Activated T-helper 2 cell treated with anti-CD3 and anti-CD28 coated beads, Interferon-gamma antibody, Interleukin-2, Interleukin-4, amounts not matched to agents 10 μg/mL and 5 μg/mL and 100 μg/mL, durations not matched to agents 14 hours and 24 hours and 36 hours (primary cell): ENCODE data around the gene HOXB3. TPM values are rescaled to one million over a fixed set of nuclear protein-coding genes. Genes with fewer than 3 reads are reported as not detected.
"Not testable (repeated sequence)": the region's sequence is repeated elsewhere in the genome, so short reads cannot be mapped to it uniquely, and the experiment has no call there.

Experiments
- DNase-seq: peaks from one replicate; pipeline ENCODE4 v3.0.0; 2021; ENCODE audit warnings: low spot score
- H3K27ac Mint-ChIP-seq: one replicate; pipeline ENCODE4 v1.8.0; 2021; ENCODE audit warnings: mixed read lengths
- H3K27me3 Mint-ChIP-seq: one replicate; pipeline ENCODE4 v1.8.0; 2021; ENCODE audit warnings: low read depth, mixed read lengths
- H3K36me3 Mint-ChIP-seq: one replicate; pipeline ENCODE4 v1.8.0; 2021; ENCODE audit warnings: low read depth, mixed read lengths
- H3K4me1 Mint-ChIP-seq: one replicate; pipeline ENCODE4 v1.8.0; 2021; ENCODE audit warnings: low read depth, mixed read lengths
- H3K4me3 Mint-ChIP-seq: one replicate; pipeline ENCODE4 v1.8.0; 2021; ENCODE audit warnings: low read depth, mild to moderate bottlenecking, moderate library complexity, mixed read lengths
- H3K9me3 Mint-ChIP-seq: one replicate; pipeline ENCODE4 v1.8.0; 2021; ENCODE audit warnings: mixed read lengths
- intact Hi-C: fragments of 100-400 bp; cut with micrococcal nuclease; formaldehyde crosslinking; loops from one replicate; pipeline ENCODE4 v1.15.1; 2023
- total RNA-seq: library from RNA; stranded (reverse); gene quantifications from 2 replicates; pipeline ENCODE4 v1.2.3, GENCODE V29; 2022

The HOXB3 gene
- total RNA-seq, 1 donor from 2014 or later, result 3.8 TPM

DNA sequence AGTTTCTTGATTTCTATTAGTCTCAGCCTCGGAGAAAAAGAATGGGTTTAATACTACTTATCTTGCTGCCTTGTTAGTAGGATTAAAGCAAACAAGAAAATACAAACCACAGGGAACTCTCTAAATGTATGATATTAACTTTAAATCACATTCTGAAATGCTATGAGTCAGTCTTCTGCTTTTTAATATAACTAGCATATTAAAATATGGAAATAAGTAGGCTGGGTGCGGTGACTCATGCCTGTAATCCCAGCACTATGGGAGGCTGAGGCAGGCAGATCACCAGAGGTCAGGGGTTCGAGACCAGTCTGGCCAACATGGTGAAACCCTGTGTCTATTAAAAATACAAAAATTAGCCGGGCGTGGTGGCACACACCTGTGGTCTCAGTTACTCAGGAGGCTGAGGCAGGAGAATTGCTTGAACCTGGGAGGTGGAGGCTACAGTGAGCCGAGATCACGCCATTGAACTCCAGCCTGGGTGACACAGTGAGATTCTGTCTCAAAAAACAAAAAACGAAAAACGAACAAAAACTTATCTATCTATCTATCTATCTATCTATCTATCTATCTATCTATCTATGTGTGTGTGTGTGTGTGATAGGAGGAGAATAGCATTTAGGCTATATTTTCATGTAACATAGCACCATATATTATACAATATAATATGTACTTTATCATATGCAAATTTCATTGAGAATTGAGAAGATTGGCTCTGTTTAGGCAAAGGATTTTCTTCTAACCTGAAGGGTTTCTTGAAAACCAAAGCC lies 54.1 kb downstream of the HOXB3 start:
- H3K4me3 Mint-ChIP-seq, H3K36me3 Mint-ChIP-seq, H3K4me1 Mint-ChIP-seq, DNase-seq, H3K27ac Mint-ChIP-seq, H3K9me3 Mint-ChIP-seq, intact Hi-C loops: not testable (repeated sequence)
- H3K27me3 Mint-ChIP-seq, result peaks cover 14% of the 10 kb centered on the region

DNA sequence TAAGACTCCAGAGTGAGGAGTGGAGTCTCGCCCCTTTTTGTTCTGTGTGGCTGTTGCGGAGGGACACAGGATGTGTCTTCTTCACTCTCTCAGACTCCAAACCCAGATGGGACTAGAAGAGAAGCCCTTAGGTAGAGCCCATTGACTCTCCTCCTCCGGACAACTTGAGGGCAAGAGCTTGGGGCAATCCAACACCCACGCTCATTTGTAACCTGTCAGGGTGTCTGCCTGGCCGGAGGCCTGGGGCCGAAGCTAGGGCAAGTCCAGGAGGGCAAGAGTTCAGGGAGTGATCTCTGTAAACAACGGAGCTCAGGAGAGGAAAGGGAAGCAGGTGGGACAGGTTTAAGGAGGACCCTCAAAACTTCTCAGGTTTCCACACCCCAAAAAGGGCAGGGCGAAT lies 57.8 kb downstream of the HOXB3 start:
- Mint-ChIP-seq H3K4me3 (no peak overlapping the region), H3K27ac (no peak overlapping the region), H3K36me3 (no peaks in the 10 kb centered on the region), H3K27me3 (peaks cover 26% of the 10 kb centered on the region), H3K9me3 (no peaks in the 10 kb centered on the region), H3K4me1 (no peaks in the 10 kb centered on the region)
- DNase-seq, result no peak
- intact Hi-C loops, result no loop called here

DNA sequence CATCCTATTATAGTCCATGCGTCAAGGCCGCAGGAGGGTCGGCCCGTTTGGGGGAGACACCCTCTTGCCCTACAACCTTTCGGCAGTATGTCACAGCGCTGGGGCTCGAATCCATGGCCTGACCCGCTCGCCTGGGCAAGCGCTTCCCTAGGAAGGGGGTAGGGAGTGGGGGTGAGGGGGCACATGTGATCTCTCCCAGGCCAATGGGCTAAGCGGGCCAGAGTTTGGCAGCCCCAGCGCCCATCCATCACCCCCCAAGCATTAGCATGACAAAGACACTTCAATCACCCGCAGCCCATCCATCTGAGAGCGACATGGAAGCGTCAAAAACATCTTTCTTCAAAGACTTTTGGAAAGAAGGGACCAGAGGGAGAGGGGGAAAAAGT lies 59.2 kb downstream of the HOXB3 start, which contains the start of gene HOXB1:
HOXB1 (minus strand) TSS at position 125 of the 386 bp plus-strand sequence; CDS start at position 18, 107 bp downstream.
- H3K9me3 Mint-ChIP-seq, result no peaks in the 10 kb centered on the region

DNA sequence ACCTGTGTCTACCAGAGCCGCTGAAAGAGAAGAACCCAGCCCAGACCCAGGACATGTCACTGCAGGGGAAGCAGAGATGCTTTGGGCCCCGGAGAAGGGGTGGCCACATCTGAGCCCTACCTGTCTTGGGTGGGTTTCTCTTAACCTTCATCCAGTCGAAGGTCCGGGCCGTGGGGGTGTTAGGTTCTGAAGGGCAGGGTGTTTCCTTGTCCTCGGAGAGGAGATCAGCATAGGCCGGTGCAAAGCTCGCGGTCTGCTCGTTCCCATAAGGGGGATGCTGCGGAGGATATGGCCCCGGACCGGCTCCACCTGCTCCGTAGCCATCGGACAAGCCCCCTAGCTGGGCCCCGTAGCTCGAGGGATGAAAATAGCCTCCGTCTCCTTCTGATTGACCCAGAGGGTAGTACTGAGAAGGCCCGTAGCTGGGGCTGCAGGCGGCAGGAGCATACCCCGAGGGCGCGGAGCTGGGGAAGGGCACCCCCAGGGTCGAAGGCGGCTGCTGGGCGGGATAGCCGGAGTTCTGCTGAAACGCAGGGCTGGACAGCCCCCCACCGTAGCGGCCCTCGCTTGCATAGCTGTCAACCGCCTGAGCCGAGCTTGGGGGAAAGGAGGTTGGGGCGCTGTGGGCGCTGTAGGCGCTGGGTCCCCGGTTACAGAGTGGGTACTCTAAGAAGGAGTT lies 59.7 kb downstream of the HOXB3 start:
- no peak for DNase-seq
- Mint-ChIP-seq H3K4me1 (peaks cover 5% of the 10 kb centered on the region), H3K4me3 (no peak overlapping the region), H3K9me3 (no peaks in the 10 kb centered on the region), H3K27ac (no peak overlapping the region), H3K36me3 (no peaks in the 10 kb centered on the region), H3K27me3 (peaks cover 39% of the 10 kb centered on the region)
- intact Hi-C loops, result no loop called here

More for the DNA sequence above, 59.2 kb downstream of the HOXB3 start, which contains the start of gene HOXB1:
- H3K4me3 Mint-ChIP-seq, result no peak within 1 kb of the TSS
- no peak for DNase-seq
- intact Hi-C loops, result no loop called here
- H3K36me3 Mint-ChIP-seq, result no peaks in the 10 kb centered on the region
- H3K27me3 Mint-ChIP-seq, result peaks cover 33% of the 10 kb centered on the region
- H3K4me1 Mint-ChIP-seq, result peaks cover 5% of the 10 kb centered on the region
- H3K27ac Mint-ChIP-seq, result no peak within 1 kb of the TSS

- no peak for DNase-seq
- H3K27ac Mint-ChIP-seq, result no peak overlapping the region
- intact Hi-C loops, result no loop called here
- no peak overlapping the region for H3K4me3 Mint-ChIP-seq
- H3K36me3 Mint-ChIP-seq, result no peaks in the 10 kb centered on the region
- peaks cover 5% of the 10 kb centered on the region for H3K4me1 Mint-ChIP-seq
- no peaks in the 10 kb centered on the region for H3K9me3 Mint-ChIP-seq
- peaks cover 44% of the 10 kb centered on the region for H3K27me3 Mint-ChIP-seq
Measured at GRCh38 chr17:48529683-48530009, 60.4 kb downstream of the HOXB3 start.

DNA sequence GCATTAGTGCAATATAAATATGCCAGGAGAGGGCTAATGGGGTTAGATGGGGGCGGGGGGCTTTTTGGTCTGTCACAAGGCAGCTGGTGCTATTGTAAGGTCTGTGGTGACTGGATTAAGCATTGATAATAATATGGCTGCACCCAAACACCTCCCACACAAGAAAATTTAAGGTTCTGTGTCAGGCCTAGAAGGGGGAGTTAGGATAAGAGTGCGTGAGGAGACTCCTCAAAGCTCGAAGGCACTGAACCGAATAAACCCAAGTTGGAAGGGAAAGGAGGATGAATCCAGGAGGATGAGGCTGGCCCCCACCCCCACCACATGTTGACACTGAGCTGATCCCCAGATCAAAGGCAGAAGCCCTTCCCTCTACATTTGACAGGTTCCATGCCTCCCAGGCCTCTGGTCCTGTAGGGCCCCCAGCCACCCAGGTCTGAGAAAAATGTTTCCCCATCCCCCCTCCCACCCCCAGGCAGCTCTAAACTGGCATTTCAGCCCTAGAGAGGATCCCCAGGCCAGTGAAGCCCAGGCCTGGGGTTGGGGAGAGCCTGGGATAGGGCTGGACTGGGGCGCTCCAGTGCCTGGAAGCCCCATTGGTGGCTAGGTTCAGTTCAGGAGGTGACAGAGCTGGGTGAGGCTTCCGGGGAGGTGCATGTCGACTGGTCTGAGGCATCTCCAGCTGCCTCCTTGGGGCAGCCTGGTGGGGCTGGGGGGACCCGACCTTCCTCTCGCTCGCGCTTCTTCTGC lies 60.9 kb downstream of the HOXB3 start:
- DNase-seq, result no peak
- Mint-ChIP-seq H3K4me1 (peaks cover 5% of the 10 kb centered on the region), H3K27ac (no peak overlapping the region), H3K36me3 (no peaks in the 10 kb centered on the region), H3K27me3 (peaks cover 50% of the 10 kb centered on the region), H3K9me3 (no peaks in the 10 kb centered on the region), H3K4me3 (no peak overlapping the region)
- intact Hi-C loops, result no loop called here

- intact Hi-C loops, result no loop called here
- no peak overlapping the region for H3K27ac Mint-ChIP-seq
- peaks cover 52% of the 10 kb centered on the region for H3K27me3 Mint-ChIP-seq
Measured at GRCh38 chr17:48528153-48528935, 61.7 kb downstream of the HOXB3 start.

GRCh38 chr17:48527547-48527932 lies 62.5 kb downstream of the HOXB3 start:
- peaks cover 57% of the 10 kb centered on the region for H3K27me3 Mint-ChIP-seq

More at GRCh38 chr17:48528153-48528935, 61.7 kb downstream of the HOXB3 start:
- H3K4me3 Mint-ChIP-seq, result no peak overlapping the region
- H3K4me1 Mint-ChIP-seq, result peaks cover 5% of the 10 kb centered on the region
- DNase-seq, result no peak
- no peaks in the 10 kb centered on the region for H3K9me3 Mint-ChIP-seq
- H3K36me3 Mint-ChIP-seq, result no peaks in the 10 kb centered on the region

GRCh38 chr17:48526608-48527546 lies 63.2 kb downstream of the HOXB3 start:
- Mint-ChIP-seq H3K4me3 (no peak overlapping the region), H3K27me3 (peaks cover 59% of the 10 kb centered on the region)
- DNase-seq, result no peak

More at GRCh38 chr17:48527547-48527932, 62.5 kb downstream of the HOXB3 start:
- Mint-ChIP-seq H3K4me1 (peaks cover 5% of the 10 kb centered on the region), H3K9me3 (no peaks in the 10 kb centered on the region), H3K36me3 (no peaks in the 10 kb centered on the region), H3K4me3 (no peak overlapping the region), H3K27ac (no peak overlapping the region)
- no peak for DNase-seq
- intact Hi-C loops, result no loop called here

GRCh38 chr17:48523010-48523409 lies 67.0 kb downstream of the HOXB3 start:
- H3K27me3 Mint-ChIP-seq, result peaks cover 60% of the 10 kb centered on the region
- no peak for DNase-seq
- peaks cover 9% of the 10 kb centered on the region for H3K4me1 Mint-ChIP-seq
- intact Hi-C loops, result no loop called here
- H3K4me3 Mint-ChIP-seq, result no peak overlapping the region
- H3K27ac Mint-ChIP-seq, result no peak overlapping the region
- H3K9me3 Mint-ChIP-seq, result no peaks in the 10 kb centered on the region
- no peaks in the 10 kb centered on the region for H3K36me3 Mint-ChIP-seq

More at GRCh38 chr17:48526608-48527546, 63.2 kb downstream of the HOXB3 start:
- H3K27ac Mint-ChIP-seq, result no peak overlapping the region
- no peaks in the 10 kb centered on the region for H3K36me3 Mint-ChIP-seq
- peaks cover 5% of the 10 kb centered on the region for H3K4me1 Mint-ChIP-seq
- H3K9me3 Mint-ChIP-seq, result no peaks in the 10 kb centered on the region
- intact Hi-C loops, result no loop called here

DNA sequence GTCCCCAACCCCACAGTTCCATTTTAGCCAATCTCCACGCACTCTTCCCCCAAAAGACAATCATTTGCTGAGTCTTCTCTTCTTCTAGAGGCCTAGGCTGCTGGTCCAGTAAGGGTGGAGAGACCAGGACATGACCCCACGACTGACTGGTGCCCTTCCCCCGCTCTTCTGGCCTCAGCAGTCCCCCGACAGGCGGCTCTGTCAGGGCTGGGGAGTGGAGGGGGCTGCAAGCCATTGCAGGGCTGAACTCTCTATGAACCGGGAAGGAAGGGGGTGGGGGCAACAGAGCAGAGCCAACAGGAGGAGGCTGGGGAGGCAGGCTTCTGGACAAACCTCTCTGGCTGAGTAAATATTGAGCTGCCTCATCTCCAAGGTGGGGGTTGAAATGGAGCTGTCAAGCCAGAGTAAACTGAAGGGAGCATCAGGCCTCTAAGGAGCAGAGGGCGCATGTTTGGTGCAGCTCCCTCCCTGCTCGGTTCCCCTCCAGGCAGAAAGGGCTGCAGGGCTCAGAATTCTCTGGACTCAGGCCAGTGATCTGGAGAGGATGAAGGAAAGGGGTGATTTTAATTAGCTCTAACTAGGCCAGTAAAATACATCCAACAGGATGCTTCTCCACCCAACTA lies 67.9 kb downstream of the HOXB3 start:
- no peaks in the 10 kb centered on the region for H3K9me3 Mint-ChIP-seq
- no peak overlapping the region for H3K27ac Mint-ChIP-seq
- H3K36me3 Mint-ChIP-seq, result no peaks in the 10 kb centered on the region
- H3K4me3 Mint-ChIP-seq, result no peak overlapping the region
- peaks cover 11% of the 10 kb centered on the region for H3K4me1 Mint-ChIP-seq
- peaks cover 64% of the 10 kb centered on the region for H3K27me3 Mint-ChIP-seq
- intact Hi-C loops, result no loop called here
- DNase-seq, result no peak
